Thyroid gland (tissue), 4 donors: Measurements from ENCODE around the gene HOXA7. TPM values are rescaled to one million over a fixed set of nuclear protein-coding genes. Genes with fewer than 3 reads are reported as not detected.

Experiments
- DNase-seq, 2 donors: peaks; one replicate each; pipeline ENCODE4 v3.0.0-alpha.2; 2019
- H3K27ac ChIP-seq, 3 donors: fragments of 200-600 bp; sonication (generic); 1 replicate in 2 of 3; 2 replicates in 1 of 3; pipeline ENCODE4 v1.5.1; 2016 to 2019; ENCODE audit warnings: mild to moderate bottlenecking in 1 of 3, moderate library complexity in 1 of 3
- H3K27me3 ChIP-seq: fragments of 200-600 bp; sonication (generic); one replicate; pipeline ENCODE4 v1.5.1; 2019
- H3K36me3 ChIP-seq, 2 donors: fragments of 200-600 bp; sonication (generic); one replicate each; pipeline ENCODE4 v1.5.1; 2016 to 2019
- H3K4me1 ChIP-seq, 2 donors: fragments of 200-600 bp; sonication (generic); one replicate each; pipeline ENCODE4 v1.5.1; 2017 to 2019
- H3K4me3 ChIP-seq, 3 donors: fragments of 200-600 bp; sonication (generic); replicated peaks in 1 of 3; 1 replicate in 2 of 3; 2 replicates in 1 of 3; pipeline ENCODE4 v1.5.1; 2016; ENCODE audit warnings: mild to moderate bottlenecking in 1 of 3
- H3K9me3 ChIP-seq: fragments of 200-600 bp; sonication (generic); one replicate; pipeline ENCODE4 v1.5.1; 2017
- CTCF ChIP-seq, 6 experiments: fragments of 200-600 bp in 3 of 6; fragments of 450-650 bp in 3 of 6; sonication (generic) in 3 of 6; IDR thresholded peaks; one replicate each; pipeline ENCODE4 v1.5.1; 2016 to 2019; ENCODE audit warnings: antibody characterized with exemption in 6 of 6, mild to moderate bottlenecking in 2 of 6, inconsistent platforms in 1 of 6, moderate library complexity in 1 of 6
- POLR2A ChIP-seq, 2 donors: fragments of 450-650 bp; IDR thresholded peaks; one replicate each; pipeline ENCODE4 v1.6.1; 2017; ENCODE audit warnings: antibody characterized with exemption in 2 of 2, mild to moderate bottlenecking in 2 of 2, moderate library complexity in 1 of 2
- WGBS, 2 donors: methylation state at CpG; one replicate each; pipeline ENCODE4 v1.1.5; 2017; 5-methylcytosine and 5-hydroxymethylcytosine counted together
- intact Hi-C: fragments of 100-400 bp; cut with DNase I; formaldehyde crosslinking; loops from one replicate; pipeline ENCODE4 v1.15.1; 2023
- total RNA-seq, 4 donors: library from RNA; depleted of rRNA; stranded (reverse); fragments of >200 nt; gene quantifications; one replicate each; pipeline ENCODE4 v1.2.3, GENCODE V29; 2016

HOXA7 gene
- total RNA-seq, 4 donors from 2014 or later, result 0.34 to 2.1 (median 0.74) TPM

GRCh38 chr7:27154369-27154768, 2.1 kb downstream of the HOXA7 start:
- peaks cover 18 to 34% of the 10 kb centered on the region in 2 donors for H3K4me1 ChIP-seq
- WGBS, 2 donors, result 31 to 36% methylated on average over 9 to 10 of the region's 10 CpGs
- no peak overlapping the region for H3K27ac ChIP-seq
- no peaks in the 10 kb centered on the region for H3K36me3 ChIP-seq
- no peaks in the 10 kb centered on the region for H3K9me3 ChIP-seq
- no peak for DNase-seq
- H3K27me3 ChIP-seq, result peaks cover 84% of the 10 kb centered on the region
- intact Hi-C loops, result loop anchor here (5.0 kb wide), 1 partner anchor 287 kb away; no protein-coding TSS in a partner anchor
- TF ChIP-seq POLR2A (IDR thresholded peaks at IDR 0.05), result no peak
- no peak for TF ChIP-seq CTCF (IDR thresholded peaks at IDR 0.05)
- no peak overlapping the region for H3K4me3 ChIP-seq

GRCh38 chr7:27153526-27153925, 2.9 kb downstream of the HOXA7 start:
- DNase-seq, result no peak
- TF ChIP-seq POLR2A (IDR thresholded peaks at IDR 0.05), result no peak
- TF ChIP-seq CTCF (IDR thresholded peaks at IDR 0.05), result no peak
- H3K9me3 ChIP-seq, result no peaks in the 10 kb centered on the region
- no peaks in the 10 kb centered on the region for H3K36me3 ChIP-seq
- intact Hi-C loops, result loop anchor here (5.0 kb wide), 1 partner anchor 286 kb away; no protein-coding TSS in a partner anchor
- no peak overlapping the region for H3K27ac ChIP-seq
- WGBS, 2 donors, result 28 to 35% methylated on average over 3 of the region's 3 CpGs
- H3K4me3 ChIP-seq, result no peak overlapping the region
- H3K4me1 ChIP-seq, result peaks cover 18 to 34% of the 10 kb centered on the region in 2 donors
- peaks cover 87% of the 10 kb centered on the region for H3K27me3 ChIP-seq

- Histone ChIP-seq H3K27ac (peak overlapping the region in 1 of 3 donors; percentile 0), H3K9me3 (no peaks in the 10 kb centered on the region), H3K4me3 (no peak overlapping the region), H3K27me3 (peaks cover 88% of the 10 kb centered on the region), H3K36me3 (no peaks in the 10 kb centered on the region), H3K4me1 (peaks cover 19 to 37% of the 10 kb centered on the region in 2 donors)
- intact Hi-C loops, result loop anchor here (5.0 kb wide), 1 partner anchor 286 kb away; no protein-coding TSS in a partner anchor
- TF ChIP-seq POLR2A (IDR thresholded peaks at IDR 0.05) (no peak), CTCF (IDR thresholded peaks at IDR 0.05) (no peak)
- DNase-seq, result no peak
- WGBS, 2 donors, result 18% methylated on average over 15 of the region's 22 CpGs
Observed at GRCh38 chr7:27152816-27153442, 3.5 kb downstream of the HOXA7 start.

- H3K27me3 ChIP-seq, result peaks cover 92% of the 10 kb centered on the region
- H3K36me3 ChIP-seq, result no peaks in the 10 kb centered on the region
- intact Hi-C loops, result loop anchor here (5.0 kb wide), 1 partner anchor 285 kb away; no protein-coding TSS in a partner anchor
- no peak within 1 kb of the TSS for H3K4me3 ChIP-seq
- 6 to 10% methylated on average over 39 of the region's 53 CpGs for WGBS, 2 donors
- no peak for DNase-seq
- no peak for TF ChIP-seq CTCF (IDR thresholded peaks at IDR 0.05)
- TF ChIP-seq POLR2A (IDR thresholded peaks at IDR 0.05), result no peak
- H3K4me1 ChIP-seq, result peaks cover 21 to 41% of the 10 kb centered on the region in 2 donors
- H3K27ac ChIP-seq, result peak within 1 kb of the TSS in 1 of 3 donors; percentile 0
- no peaks in the 10 kb centered on the region for H3K9me3 ChIP-seq
Observed at GRCh38 chr7:27151931-27152815, 4.3 kb downstream of the HOXA7 start, which contains the start of gene HOXA3. TSS of gene HOXA3 (minus strand) at chr7:27152583. CDS start at chr7:27110640, 41,943 bp downstream.
